Activated CD8-positive, alpha-beta memory T cell treated with anti-CD3 and anti-CD28 coated beads, Interleukin-2, amount 50 U/mL, for 1 hour (primary cell): Measurements from ENCODE around the gene TAGLN.
"Not testable (repeated sequence)": the region's sequence is repeated elsewhere in the genome, so short reads cannot be mapped to it uniquely, and the experiment has no call there.

ENCODE experiments used
- DNase-seq: peaks from one replicate; pipeline ENCODE4 v3.0.0-alpha.2; 2020; ENCODE audit errors: extremely low read depth

The TAGLN gene

DNA sequence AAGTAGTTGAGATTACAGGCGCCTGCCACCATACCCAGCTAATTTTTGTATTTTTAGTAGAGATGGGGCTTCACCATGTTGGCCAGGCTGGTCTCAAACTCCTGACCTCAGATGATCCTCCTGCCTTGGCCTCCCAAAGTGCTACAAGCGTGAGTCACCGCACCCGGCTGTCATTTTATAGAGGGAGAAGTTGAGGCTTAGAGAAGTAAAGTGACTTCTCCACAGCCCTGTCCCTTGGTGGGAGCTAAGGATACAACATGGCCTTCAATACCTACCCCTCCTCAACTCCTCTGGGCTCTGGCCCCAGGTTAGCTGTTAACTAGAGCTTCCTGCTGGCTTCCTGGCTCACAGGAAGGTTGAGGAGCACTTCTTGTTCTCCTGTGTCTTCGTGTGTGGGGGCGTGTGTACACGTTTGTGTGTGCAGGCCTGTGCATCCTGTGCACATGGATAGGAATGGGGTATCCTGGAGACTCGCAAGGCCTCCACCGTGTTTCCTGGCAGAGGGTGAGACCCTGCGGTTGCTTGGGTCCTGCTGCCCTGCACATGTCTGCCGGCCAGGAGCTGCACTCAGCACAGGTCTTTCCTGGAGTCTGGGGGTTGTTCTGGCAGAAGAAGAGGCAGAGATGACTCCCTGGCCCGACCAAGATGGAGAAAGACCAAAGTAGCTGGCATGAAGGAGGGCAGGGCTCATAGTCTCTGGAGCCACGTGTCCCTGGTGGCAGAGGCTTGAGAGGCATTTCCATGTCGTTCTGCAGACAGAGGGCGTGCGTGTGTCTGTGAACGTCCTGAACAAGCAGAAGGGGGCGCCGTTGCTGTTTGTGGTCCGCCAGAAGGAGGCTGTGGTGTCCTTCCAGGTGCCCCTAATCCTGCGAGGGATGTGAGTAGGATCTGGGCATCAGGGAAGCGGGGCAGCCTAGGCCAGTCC lies 18.2 kb upstream of the TAGLN start:
- DNase-seq = peak; percentile 10

DNA sequence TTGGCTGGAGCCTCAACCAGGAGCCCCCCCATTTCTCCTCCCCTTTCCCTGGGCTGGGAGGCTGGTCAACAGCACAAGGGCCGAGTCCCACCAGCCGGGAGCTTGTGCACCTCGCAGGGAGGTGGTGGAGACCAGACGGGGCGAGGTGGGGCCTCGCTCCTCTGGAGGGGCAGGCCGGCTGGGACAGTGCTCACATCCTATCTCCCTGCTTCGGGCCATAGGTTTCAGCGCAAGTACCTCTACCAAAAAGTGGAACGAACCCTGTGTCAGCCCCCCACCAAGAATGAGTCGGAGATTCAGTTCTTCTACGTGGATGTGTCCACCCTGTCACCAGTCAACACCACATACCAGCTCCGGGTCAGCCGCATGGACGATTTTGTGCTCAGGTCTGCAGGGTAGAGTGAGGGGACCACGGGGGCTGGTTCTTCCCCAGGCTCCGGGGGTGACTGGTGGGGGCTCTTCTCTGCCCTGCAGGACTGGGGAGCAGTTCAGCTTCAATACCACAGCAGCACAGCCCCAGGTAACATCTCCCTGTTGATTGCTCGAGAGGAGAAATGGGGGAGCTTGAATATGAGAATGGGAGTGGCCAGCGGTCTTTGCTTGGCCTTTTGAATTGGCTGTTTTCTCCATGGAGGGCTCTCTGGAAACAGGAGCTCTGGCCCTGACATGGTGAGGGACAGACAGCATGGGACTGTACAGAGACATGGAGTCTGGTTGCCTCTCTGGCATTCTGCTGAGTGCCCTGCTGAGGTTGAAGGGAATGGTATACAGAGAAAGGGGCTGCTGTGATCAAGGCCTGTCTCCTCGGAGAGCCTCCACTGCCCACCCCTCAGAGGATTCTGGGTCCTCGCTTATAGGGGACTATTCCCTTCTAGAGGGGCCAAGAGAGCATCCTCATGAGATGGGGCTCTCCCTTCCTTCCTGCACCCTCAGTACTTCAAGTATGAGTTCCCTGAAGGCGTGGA lies 17.3 kb upstream of the TAGLN start:
- DNase-seq = no peak

GRCh38 chr11:117182551-117182935 lies 16.6 kb upstream of the TAGLN start:
- no peak for DNase-seq

DNA sequence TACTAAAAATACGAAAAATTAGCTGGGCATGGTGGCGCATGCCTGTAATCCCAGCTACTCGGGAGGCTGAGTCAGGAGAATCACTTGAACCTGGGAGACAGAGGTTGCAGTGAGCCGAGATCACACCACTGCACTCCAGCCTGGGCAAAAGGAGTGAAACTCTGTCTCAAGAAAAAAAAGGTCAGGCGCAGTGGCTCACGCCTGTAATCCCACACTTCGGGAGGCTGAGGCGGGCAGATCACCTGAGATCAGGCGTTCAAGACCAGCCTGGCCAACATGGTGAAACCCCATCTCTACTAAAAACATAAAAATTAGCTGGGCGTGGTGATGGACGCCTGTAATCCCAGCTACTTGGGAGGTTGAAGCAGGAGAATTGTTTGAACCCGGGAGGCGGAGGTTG lies 16.0 kb upstream of the TAGLN start:
- DNase-seq = not testable (repeated sequence)

- DNase-seq = no peak
These were observed 15.3 kb upstream of the TAGLN start for GRCh38 chr11:117183724-117184349.

DNA sequence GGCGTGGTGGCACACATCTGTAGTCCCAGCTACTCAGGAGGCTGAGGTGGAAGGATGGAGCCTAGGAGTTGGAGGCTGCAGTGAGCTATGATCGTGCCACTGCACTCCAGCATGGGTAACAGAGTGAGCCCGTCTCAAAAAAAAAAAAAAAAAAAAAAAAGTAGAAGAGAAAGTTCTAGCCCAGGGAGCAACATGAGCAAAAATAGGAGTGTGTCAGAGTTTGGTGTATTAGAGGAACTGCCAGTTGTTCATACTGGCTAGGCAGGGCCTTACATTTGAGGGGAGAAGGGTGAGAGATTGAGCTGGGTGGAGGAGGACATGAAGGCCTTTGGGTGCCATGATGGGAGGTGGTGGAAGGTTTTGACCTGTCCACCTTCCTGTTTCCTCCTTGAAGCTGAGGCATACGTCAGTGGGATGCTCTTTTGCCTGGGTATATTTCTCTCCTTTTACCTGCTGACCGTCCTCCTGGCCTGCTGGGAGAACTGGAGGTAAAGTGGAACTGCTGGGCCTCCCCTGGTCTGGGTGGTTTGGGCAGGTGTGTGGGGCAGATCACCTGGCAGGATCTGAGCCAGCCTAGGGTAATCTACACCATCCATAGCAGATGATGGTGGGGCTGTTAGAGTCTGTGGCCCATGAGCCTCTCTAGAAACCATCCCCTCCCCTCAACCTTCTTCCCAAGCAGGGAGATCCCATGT lies 13.3 kb upstream of the TAGLN start:
- DNase-seq = no peak

- no peak for DNase-seq
These were observed 12.8 kb upstream of the TAGLN start for GRCh38 chr11:117186431-117186761.

GRCh38 chr11:117187007-117187406 lies 12.2 kb upstream of the TAGLN start:
- no peak for DNase-seq

- DNase-seq = no peak
These were observed 11.8 kb upstream of the TAGLN start for GRCh38 chr11:117187428-117187798.

GRCh38 chr11:117187799-117188481 lies 11.2 kb upstream of the TAGLN start:
- DNase-seq = no peak

DNA sequence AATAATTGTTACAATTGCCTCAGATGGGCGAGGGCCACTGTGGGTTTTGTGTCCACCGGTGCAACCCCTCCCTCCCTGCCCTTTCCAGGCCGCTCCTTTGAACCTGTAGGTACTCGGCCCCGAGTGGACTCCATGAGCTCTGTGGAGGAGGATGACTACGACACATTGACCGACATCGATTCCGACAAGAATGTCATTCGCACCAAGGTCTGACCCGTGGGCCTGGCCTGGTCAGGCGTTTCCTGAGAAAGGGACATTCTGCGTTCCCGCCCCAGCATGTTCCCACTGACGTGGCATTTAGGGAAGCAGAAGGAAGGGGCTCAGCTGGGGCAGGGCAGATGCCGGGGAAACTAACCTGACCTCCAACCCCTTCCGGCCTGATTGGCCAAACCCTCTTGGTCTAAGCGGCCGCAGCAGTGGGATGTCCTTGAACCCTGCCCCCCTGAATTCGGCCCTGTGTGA lies 10.5 kb upstream of the TAGLN start:
- no peak for DNase-seq

GRCh38 chr11:117189191-117189940 lies 9.8 kb upstream of the TAGLN start:
- no peak for DNase-seq

- DNase-seq = no peak
These were observed 9.1 kb upstream of the TAGLN start for GRCh38 chr11:117189941-117190544.

DNA sequence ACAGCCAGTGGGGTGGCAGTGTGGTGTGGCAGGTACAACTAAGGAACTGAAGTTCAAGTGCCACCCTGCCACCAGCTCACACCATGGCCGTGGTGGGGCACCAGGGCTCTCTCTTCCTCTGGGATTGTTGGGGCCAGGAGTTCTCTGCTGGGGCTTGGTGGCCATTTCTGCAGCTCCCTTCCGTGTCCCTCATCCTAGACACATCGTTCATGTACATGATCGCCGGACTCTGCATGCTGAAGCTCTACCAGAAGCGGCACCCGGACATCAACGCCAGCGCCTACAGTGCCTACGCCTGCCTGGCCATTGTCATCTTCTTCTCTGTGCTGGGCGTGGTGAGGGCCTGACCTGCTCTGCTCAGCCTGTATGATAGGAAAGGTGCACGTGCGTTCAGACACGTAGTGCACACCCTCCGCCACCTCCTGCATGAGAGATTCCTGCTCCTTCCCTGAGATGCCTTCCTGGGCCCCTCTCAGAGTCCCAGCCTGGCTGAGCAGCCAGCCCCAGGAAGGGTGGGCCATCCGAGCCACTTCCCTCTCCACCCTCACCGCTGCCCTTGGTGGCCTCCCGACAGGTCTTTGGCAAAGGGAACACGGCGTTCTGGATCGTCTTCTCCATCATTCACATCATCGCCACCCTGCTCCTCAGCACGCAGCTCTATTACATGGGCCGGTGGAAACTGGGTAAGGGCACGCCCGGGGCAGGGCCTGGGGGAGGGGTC lies 7.3 kb upstream of the TAGLN start:
- DNase-seq = no peak

DNA sequence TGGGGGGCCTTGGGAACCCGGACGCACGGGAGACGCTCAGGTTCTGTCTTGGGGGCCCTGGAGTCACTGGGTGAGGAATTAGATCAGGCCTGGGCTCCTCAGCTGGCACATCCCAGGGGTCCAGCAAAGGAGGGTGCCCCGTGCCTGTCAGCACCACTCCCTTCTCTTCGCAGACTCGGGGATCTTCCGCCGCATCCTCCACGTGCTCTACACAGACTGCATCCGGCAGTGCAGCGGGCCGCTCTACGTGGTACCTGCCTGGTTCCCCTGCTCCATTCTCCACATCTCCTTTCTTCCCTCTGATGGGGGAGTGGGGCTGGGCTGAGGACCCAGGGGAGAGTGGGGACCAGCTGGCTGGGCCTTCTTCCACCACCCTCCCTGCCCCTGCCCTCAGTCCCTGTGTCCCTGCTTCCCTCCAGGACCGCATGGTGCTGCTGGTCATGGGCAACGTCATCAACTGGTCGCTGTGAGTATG lies 6.7 kb upstream of the TAGLN start:
- DNase-seq = no peak

- DNase-seq = no peak
These were observed 5.8 kb upstream of the TAGLN start for GRCh38 chr11:117193130-117194020.

GRCh38 chr11:117194267-117194666 lies 4.9 kb upstream of the TAGLN start:
- no peak for DNase-seq

DNA sequence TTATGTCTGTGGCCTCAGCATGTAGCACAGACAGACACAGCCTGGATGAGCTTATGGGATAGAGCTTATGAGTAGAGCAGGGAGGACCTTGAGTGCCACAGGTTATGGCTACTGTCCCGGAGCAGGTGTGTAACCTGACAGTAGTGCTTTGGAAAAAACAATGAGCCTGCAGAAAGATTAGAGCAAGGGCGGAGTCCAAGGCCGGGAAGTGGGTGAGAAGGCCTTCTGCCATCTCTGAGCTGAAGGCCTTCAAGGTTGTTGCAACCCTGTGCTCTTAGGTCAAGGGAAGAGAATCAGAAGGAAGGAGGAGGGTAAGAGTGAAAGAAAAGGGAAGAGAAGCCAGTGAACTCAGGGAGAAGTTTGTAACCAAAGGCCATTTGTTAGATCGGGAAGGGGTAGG lies 3.9 kb upstream of the TAGLN start:
- no peak for DNase-seq
